NCI-H1092 treated with DMSO at 0.1 percent for 48 hours (cell line): ENCODE measurements around the gene USP2.

Experiments
- DNase-seq: peaks from one replicate; lab custom pipeline; 2025; lab: John Stamatoyannopoulos, UW

Gene USP2

DNA sequence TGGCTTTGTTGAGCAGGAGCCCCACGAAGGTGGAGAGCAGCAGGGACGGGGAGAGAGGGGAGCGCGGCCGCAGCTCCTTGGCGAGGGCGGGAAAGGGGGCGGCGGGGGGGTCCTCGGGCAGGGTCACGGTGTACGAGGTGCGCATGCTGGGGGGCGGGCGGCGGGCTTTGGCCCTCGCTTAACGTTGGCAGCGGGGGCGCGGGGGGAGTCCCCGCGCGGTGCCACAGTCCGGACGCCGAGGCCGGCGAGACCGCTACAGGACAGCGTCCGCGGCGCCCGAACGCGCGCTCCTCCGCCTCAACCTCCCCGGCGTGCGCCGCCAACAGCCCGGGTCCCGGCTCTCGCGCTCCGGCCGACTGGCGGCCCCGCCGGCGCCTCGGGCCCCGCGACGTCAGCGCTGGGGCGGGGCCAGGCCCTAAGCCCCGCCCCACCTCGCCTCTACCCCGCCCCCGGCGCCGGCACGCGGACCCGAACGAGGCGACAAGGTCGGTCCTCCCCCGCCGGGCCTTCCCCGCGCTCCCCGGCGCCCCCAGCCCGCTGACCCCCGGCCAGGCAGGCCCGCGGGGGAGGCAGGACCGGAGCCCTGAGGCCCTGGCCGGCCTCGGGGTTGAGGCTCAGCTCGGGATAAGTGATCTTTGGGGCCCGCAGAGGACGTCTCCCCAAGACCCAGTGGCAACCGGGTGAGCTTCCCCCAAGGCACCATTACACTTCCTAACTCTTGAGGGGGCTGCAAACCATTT lies 17.5 kb downstream of the USP2 start:
- peak; percentile 49 for DNase-seq

DNA sequence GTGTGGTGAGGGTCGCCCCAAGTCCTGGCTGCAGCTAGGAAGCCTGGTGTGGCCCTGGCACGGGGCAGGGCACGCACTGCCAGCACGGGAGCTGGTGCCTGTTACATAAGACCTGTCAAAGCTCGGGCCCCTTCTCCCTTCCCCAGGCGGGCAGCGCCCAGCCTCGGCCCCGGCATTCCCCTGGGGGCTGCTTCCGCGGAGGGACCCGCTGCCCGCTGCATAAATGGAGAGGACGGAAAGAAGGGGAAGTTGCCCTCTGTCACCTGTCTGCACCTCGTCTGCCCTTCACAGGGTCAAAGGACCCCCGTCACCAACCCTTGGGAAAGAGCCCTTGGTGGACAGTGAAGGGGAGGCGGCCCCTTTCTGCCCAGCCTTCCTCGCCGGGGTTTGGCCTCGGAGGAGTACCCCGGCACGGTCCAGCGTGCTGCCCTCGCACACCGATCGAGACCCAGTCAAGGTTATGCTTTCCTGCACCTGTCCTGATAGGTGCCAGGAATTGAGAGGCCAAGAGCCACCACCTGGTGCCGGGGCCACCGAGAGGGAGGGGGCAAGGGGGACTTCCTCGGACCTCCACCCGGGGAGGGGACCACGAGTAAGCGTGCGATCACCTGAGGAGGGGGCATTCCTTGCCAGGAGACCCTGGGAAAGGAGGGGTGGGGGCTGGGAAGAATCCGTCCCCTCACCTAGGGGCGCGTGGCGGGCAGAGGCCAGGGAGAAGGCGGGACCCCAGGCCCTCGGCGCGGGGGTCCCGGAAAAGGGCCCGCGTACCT lies 18.2 kb downstream of the USP2 start:
- peak; percentile 56 for DNase-seq

DNA sequence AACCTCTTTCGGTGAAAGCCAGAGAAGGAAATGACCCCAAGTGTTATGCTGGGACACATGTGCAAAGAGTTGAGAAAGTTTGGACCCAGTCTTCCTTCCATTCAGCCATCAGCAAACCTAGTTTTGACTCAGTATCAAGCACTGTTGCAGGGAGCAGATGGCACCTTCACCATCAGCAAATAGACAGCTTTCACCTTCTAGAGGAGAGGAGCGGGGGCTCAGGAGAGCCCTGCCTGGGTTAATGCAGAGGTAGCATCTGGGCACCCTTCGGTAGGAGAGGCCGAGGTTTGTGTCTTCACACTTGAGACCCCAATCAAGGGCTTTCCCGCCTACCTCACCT lies 18.8 kb downstream of the USP2 start:
- peak; percentile 56 for DNase-seq

DNA sequence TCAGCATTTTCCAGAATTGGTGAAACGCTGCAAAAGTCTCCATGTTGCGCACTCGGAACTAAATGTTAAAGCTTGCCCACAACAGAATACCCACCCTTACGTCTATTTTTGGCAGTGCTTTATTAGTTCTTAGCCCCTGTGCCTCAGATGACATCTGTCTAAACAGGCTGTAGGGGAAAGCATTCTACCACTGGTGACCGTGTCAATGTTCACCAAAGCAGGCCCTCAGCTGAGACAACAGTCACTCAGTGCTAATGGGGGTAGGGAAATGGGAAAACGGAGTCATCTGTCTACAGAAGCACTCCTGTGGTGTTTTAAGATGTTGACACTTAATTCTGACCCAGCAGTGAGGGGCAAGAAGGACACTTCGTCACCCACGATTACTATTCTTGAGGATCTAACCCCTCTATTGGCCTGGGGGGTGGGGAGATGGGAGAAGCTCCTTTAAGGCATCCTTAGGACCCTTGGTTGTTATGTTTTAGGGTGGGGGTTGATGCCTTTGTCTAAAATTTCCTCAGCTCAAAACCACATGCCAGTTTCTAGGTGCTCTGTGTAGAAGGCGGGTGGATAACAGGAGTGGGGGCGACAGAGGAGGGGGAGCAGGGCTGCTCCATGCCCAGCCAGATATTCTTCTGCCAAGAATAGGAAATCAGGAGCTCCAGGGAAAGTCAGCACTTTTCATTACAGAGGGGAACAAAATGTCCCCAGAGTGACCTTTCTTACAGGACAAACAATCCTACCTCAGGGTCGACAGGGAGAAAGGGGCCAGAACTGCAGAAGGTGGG lies 19.4 kb downstream of the USP2 start:
- peak; percentile 52 for DNase-seq

DNA sequence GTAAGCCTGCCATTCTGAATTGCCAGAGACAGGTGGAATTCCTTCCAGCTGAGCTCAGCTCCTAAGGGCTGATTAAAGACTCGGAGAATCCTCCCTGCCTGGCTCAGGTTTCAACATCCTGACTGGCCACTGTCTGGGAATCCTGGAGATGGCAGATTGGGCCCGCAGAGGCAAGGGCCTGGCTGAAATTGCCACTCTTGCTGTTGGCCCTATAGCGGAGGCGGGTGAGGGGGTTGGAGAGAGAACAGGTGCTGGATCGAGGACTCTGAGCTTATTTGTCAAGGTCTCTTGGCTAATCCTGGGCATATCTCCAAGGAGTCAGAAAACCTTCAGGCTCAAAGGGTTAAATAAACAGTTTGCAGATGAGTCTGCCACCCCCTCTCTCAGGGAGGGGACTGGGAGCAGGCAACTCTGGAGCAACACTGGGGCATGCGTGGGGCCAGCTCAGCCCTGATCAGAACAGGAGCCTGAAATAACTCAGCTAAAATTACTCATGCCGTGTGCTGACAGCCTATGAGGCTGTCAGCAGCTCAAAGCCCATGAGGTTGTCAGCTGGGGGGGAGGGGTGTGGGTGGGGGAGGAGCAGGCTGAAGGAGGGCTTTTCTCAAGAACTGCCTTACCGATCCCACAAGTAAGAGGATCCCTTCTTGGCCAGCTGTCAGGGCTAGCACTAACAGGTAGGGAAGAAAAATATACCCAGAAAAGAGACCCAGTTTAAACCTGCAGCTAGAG lies 20.3 kb downstream of the USP2 start:
- DNase-seq, result peak; percentile 72

DNA sequence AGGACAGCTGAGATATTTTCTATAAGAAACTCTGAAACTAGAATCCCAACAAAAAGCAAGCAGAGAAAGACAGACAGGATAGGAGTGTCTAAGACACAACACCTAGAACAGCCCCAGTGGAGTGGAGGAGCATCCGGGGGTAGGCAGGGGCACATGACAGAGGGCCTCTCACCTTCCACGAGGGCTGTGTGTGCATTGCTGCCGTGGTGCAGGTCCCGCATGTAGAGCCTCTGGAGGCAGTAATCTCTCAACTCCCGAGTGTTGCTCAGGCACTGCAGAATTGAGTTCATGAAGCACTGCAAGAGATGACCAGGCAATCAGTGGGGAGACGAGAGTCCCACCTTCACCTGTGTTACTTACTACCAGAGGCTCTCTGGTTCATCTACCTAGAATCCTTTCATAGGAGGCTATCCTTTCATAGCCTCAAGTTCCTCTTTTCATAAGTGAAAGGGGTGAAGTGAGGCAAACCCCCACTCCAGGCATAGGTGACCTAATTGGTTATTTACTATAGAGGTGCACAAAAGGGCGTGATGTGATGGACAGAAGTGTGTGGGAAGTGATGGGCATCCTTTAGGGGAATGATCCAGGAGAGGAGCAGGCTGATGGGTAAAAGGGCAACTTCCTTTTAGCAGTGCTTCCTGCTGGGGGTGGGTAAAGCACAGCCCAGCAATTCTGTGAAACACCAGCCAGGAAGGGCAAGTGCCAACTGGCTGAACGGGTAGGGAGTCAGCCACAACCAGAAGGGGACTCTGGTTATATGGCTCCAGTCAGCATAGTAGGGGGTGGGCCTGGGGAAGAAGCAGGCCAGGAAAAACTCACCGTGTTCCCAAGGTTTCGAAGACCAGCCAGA lies 21.9 kb downstream of the USP2 start:
- DNase-seq, result no peak

DNA sequence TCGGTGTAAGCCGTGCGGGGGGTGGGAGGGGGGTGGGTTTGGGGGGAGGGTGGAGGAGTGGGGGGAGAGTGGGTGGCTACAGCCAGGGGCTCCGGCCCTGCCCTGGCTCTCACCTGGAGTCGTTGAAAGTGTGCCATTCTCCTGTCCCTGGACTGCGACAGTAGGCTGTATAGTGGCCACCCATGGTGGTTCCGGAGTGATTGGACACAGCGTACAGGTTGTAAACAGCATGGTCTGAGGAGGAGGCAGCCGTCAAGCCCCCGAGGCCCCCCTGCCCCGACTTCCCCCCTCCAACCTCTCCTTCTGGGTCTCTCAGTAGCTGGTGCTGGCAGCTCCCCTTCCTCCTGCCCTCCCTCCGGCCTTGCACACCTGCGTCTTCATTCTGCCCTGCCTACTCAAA lies 24.4 kb downstream of the USP2 start:
- no peak for DNase-seq

DNA sequence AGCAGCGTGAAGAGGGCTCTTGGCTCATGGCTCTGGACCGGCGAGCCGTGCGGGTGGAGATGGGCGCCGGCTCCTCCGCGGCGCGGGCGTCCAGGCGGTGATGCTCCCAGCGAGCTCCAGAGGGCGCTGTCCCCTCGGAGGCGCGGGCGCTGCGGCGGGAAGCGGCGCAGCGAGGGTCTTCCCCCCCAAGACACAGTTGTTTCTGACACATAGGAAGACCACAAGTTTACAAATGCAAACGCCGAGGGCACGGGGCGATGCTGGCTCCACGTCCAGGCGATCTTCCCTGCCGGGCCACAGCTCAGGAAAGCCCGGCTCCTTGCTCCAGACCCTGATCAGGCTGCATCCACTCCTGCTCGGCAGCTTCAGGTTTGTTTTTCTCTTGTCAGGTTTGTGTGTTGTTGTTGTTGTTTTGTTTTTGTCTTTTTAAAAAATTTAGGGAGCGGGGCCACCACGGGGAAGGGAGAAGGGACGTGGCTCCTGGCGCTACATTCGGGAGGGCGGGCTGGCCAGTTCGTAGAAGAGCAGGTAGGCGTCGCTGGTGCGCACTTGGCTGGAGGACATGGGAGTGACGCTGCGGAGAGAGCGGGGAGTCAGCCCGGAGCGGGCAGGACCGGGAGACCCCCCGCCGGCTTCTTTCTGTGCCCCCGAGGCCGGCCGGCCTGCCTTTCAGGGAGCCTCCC lies 25.0 kb downstream of the USP2 start:
- DNase-seq, result peak; percentile 43

DNA sequence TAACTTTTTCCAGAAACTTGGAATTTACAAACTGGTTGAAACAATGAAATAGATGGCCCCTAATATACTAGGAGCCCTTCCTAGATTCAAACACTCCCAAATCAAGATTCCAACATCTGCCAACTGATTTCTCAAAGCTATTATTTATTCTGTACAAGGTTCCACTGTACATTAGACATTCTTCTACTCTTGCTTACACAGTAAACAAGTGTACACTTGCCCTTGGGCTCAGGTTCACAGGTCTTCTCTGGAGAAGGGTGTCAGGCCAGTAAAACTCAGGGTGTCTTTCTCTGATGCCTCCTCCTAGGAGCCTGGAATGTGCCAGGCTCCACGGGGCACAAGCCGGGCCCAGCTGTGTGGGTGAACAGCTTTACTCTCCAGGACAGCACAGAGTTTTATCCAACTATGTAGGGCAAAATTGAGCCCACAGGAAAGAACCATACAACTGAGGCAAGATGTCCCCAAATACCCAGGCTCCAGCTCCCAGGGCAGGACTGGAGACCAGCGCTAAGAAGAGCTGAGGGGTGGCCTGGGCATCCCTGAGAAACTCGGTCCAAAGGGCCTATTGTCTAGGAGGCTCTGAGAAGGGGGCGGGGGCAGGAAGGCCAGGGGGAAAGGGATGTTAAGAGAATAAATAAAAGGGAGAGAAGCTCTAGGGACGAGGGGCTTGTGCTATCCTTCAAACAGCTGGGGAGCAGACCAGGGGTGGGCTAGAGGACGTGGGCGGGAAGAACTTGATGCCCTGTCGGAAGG lies 26.2 kb downstream of the USP2 start:
- DNase-seq, result no peak

DNA sequence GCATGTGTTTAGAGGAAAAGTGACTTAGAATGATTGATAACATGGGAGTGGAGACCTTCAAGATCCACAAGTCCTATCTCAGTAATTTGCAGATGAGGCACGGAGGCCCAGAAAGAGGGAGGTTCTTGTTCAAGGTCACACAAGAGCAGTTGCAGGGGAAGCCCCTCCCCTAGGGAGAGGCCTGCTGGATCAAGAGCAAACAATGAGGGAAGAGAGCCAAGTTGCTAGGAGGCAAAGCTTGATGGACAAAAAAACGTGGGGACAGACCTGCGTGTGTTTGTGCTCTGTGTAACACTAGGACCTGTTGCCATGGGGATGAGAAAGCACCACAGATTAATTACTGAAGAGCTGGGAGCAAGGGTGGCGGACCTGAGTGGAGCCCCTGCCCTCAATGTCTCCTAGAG lies 28.6 kb downstream of the USP2 start:
- peak; percentile 96 for DNase-seq

DNA sequence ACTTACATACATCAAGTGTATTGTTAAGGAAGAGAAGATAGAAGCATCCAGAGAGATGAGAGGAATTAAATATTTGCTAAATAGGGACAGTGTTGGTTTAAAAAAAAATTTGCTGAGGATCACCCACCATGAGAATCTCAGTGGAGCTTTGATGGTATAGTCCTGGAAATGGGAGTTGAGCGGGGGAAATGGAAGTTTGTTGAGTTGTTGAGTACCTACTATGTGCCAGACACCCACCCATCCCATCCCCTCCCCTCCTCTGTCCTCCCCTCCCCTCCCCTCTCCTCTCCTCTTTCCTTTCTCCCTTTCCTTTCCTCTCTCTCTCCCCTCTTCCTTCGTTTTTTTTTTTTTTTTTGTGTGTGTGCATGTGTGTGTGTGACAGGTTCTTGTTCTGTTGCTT lies 30.3 kb downstream of the USP2 start:
- no peak for DNase-seq

DNA sequence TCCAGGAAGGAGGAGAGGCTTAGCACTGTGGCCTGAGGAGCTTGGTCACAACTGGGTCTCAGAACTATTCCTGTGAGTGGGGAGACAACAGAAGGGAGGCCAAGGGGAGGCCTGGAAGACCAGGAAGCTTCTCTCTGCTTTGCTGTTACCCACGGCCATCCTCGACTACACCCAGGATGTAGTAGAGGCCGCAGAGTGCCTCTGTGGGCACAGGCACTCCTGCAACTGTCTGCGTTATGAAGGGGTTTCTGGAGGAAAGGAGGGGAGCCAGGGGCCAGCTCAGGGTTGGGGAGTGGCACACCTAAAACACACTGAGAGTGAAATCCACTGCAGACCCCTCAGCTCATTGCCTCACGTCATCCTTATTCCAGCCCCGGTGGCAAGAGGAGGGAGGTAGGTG lies 31.2 kb downstream of the USP2 start:
- no peak for DNase-seq

DNA sequence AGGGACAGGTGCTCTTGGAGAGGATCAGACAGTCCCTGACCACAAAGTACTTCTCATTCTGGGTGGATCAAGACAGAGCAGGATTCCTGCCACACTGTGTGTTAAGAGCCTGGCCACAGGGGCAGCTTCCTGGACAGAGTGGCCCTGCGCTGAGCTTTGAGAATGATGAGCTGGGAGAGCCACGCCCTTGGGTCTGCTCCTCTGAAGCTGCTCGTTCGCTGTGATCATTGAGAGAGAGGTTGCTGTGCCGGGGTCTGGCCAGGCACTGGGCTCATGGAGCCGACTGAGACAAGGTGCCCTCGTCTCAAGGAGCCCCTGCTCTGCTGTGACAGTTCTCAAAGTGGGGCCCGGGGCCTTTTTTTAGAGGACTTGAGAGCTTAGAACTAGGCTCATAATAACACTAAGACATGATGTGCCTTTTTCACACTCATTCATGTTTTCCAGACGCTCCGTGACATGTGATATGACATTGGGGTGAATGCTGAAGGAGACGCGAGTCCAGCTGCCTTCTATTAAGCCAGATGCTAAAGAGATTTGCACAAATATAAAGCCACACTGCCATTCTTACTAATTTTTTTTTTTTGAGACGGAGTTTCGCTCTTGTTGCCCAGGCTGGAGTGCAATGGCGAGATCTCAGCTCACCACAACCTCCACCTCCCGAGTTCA lies 33.4 kb downstream of the USP2 start:
- no peak for DNase-seq

DNA sequence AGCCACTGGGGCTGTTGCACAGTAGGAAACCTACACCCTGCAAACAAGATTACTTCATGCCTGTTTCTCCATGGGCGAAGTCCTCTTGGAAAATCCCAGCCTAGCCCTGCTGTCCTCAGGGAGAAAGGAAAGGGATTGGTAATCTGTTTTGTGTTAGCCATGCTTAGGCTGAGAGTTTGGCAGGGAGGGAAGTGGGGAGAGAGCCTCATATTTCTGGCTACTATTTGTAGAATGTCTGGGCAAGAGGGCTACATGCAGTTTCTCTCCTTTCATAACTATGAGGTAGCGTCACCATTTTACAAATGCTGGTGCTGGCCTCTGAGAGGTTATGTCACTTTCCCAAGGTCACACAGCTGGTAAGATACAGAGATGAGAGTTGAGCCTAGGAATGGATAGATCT lies 34.2 kb downstream of the USP2 start:
- DNase-seq, result no peak

DNA sequence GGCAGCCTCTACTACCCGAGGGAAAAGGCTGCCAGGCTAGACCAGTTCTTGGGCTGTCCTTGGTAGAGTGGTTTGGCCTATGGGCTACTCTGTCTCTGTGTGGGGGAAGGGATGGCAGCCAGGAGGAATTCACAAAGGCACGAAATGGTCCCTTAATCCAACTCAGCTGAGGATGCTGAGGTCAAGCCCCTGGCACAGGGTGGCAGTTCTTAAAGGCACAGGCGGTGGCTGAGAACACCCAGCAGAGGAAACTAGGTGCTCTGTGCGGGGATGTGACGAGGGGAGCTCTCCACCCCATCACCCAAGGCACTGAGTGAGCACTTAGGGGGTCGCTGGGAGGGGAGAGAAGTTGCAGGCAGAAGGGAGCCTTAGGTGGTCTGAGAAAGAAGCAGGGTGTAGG lies 34.9 kb downstream of the USP2 start, which contains the start of gene MFRP:
TSS of gene MFRP (minus strand) at position 101 of the 400 bp plus-strand sequence. CDS start 192 bp downstream, outside the sequence.
- DNase-seq, result no peak

DNA sequence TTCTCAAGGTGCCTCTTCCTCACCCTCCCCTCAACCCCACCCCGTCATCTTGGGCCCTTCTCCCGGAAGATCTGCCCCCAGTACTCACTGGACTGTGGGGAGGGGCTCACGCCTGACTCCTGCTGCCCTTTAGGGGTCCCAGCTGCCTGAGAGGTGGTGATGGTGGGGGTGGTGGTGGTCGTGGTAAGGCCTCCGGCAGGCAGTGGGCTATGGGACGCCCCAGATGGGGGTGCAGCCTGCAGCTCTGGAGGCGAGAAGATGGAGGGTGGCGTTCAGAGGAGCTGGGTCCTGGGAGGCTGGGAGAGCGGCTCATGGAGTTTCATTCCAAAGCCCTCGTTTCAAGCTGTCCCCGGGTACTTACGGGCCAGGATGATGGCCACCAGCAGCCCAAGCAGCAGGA lies 35.8 kb downstream of the USP2 start:
- DNase-seq, result no peak

DNA sequence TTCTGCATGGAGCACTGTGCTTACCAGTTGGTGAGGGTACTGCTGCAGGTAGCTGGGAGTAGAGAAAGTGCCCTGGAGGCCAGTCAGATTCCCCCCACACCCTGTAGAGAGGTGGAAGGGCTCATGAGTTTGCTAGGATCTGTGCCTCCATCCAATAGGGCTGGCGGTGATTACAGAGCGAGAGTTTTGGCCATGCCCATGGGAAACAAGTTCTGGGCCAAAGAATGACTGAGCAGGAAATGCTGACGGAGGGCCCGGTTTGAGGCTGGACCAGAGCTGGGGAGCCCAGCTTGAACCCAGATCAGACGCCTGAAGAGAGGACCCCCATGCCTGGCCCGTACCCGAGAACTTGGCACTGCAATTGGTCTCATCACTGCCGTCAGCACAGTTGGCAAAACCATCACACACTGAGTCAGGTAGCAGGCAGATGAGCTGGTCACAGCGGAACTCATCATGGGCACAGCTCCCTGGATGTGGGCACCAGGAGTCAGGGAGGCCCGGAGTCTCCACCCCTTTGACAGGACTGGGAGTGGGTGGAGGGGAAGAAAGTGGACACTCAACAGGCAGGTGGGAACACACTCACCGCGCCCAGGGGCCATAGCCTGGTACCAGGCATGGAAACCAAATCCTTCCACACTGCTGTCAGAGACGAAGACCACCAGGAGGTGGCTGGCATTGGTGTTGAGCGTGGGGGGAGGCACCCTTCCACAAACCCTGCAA lies 37.0 kb downstream of the USP2 start:
- DNase-seq, result no peak

DNA sequence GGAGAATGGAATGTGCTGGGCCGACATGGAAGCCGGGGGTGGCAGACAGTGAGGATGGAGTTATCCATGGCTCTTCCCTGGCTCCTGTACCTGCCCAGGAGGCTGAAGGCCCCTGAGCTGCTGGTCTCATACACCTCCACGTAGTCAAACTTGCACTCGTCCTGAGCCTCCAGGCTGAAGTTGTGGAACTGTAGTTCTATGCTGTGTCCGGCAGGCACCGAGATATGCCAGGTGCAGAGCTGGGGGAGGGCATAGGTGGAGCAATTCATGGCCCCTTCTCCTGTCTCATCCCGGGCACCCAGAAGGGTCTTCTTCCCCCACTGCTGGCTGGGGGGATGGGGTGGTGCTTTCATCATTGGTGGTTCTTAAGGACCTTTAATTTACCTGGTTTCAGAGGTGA lies 37.8 kb downstream of the USP2 start:
- DNase-seq, result no peak
